Neural crest cell (in vitro differentiated cells): Measurements from ENCODE around the gene PRR19. TPM values are rescaled to one million over a fixed set of nuclear protein-coding genes. Genes with fewer than 3 reads are reported as not detected.
A peak's percentile ranks its signal among the peaks of the same experiment; 100 is the strongest.

Experiments used
- DNase-seq: peaks from one replicate; pipeline ENCODE4 v3.0.0; 2021; ENCODE audit warnings: low read depth, mixed read lengths, low spot score
- H3K27ac Mint-ChIP-seq: one replicate; pipeline ENCODE4 v1.8.0; 2021; ENCODE audit warnings: mild to moderate bottlenecking, mixed read lengths; ENCODE audit not compliant: unreplicated experiment
- H3K27me3 Mint-ChIP-seq: 2 replicates; pipeline ENCODE4 v1.8.0; 2021; ENCODE audit warnings: low read depth, mild to moderate bottlenecking, mixed read lengths
- H3K36me3 Mint-ChIP-seq: 2 replicates; pipeline ENCODE4 v1.8.0; 2021; ENCODE audit warnings: low read depth, mild to moderate bottlenecking, mixed read lengths
- H3K4me1 Mint-ChIP-seq: 2 replicates; pipeline ENCODE4 v1.8.0; 2021; ENCODE audit warnings: mixed read lengths
- H3K4me3 Mint-ChIP-seq: one replicate; pipeline ENCODE4 v1.8.0; 2021; ENCODE audit warnings: mild to moderate bottlenecking, mixed read lengths
- H3K9me3 Mint-ChIP-seq: 2 replicates; pipeline ENCODE4 v1.8.0; 2021; ENCODE audit warnings: mixed read lengths
- total RNA-seq: library from RNA; stranded (reverse); gene quantifications from 2 replicates; pipeline ENCODE4 v1.2.1, GENCODE V29; 2021
- TF ChIP-seq, protein P1 (sequence below): fragments of 200-600 bp; sonication (generic); conservative IDR thresholded peaks from 2 replicates; pipeline ENCODE4 v1.5.0; 2021; ENCODE audit warnings: antibody characterized with exemption, mild to moderate bottlenecking

The PRR19 gene
- total RNA-seq, 1 donor from 2014 or later = 2.8 TPM

DNA sequence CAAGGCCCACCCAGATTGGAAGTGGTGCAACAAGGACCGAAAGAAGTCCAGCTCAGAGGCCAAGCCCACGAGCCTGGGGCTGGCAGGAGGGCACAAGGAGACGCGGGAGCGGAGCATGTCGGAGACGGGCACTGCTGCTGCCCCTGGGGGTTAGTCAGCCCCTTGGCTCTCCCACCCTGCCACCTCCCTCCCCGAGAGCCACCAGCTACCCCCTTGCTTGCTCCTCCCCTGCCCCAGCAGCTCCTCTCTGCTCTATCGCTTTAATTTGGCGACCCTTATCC lies 14.2 kb upstream of the PRR19 start:
- H3K9me3 Mint-ChIP-seq = no peaks in the 10 kb centered on the region
- no peak for DNase-seq
- peaks cover 23% of the 10 kb centered on the region for H3K4me1 Mint-ChIP-seq
- peaks cover 7% of the 10 kb centered on the region for H3K36me3 Mint-ChIP-seq
- TF ChIP-seq, protein P1, sequence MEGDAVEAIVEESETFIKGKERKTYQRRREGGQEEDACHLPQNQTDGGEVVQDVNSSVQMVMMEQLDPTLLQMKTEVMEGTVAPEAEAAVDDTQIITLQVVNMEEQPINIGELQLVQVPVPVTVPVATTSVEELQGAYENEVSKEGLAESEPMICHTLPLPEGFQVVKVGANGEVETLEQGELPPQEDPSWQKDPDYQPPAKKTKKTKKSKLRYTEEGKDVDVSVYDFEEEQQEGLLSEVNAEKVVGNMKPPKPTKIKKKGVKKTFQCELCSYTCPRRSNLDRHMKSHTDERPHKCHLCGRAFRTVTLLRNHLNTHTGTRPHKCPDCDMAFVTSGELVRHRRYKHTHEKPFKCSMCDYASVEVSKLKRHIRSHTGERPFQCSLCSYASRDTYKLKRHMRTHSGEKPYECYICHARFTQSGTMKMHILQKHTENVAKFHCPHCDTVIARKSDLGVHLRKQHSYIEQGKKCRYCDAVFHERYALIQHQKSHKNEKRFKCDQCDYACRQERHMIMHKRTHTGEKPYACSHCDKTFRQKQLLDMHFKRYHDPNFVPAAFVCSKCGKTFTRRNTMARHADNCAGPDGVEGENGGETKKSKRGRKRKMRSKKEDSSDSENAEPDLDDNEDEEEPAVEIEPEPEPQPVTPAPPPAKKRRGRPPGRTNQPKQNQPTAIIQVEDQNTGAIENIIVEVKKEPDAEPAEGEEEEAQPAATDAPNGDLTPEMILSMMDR = no peak
- H3K27ac Mint-ChIP-seq = no peak overlapping the region
- peak overlapping the region; percentile 72 for H3K4me3 Mint-ChIP-seq
- H3K27me3 Mint-ChIP-seq = peaks cover 4% of the 10 kb centered on the region

DNA sequence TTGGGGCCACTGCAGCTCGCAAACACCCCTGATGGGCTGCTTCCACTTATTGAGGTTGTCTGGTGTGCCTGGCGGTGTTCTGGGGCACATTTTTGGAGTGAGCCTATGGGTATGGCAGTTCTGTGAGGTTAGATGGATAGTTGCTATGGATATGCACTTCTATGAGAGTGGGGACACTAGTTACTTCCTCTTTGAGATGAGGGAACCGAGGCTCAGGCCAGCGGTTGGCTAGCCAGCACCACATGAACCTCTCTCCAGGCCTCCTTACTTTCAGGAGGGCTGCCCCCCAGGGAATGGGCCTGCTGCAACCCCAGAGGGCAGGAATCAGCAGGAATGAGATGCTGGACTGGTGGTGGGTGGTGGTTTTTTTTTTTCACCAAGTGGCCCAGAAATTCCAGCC lies 13.5 kb upstream of the PRR19 start:
- Mint-ChIP-seq H3K4me3 (peak overlapping the region; percentile 72), H3K27me3 (peaks cover 4% of the 10 kb centered on the region), H3K9me3 (no peaks in the 10 kb centered on the region), H3K27ac (no peak overlapping the region), H3K4me1 (peaks cover 25% of the 10 kb centered on the region), H3K36me3 (peaks cover 9% of the 10 kb centered on the region)
- TF ChIP-seq, protein P1 = no peak
- DNase-seq = no peak

DNA sequence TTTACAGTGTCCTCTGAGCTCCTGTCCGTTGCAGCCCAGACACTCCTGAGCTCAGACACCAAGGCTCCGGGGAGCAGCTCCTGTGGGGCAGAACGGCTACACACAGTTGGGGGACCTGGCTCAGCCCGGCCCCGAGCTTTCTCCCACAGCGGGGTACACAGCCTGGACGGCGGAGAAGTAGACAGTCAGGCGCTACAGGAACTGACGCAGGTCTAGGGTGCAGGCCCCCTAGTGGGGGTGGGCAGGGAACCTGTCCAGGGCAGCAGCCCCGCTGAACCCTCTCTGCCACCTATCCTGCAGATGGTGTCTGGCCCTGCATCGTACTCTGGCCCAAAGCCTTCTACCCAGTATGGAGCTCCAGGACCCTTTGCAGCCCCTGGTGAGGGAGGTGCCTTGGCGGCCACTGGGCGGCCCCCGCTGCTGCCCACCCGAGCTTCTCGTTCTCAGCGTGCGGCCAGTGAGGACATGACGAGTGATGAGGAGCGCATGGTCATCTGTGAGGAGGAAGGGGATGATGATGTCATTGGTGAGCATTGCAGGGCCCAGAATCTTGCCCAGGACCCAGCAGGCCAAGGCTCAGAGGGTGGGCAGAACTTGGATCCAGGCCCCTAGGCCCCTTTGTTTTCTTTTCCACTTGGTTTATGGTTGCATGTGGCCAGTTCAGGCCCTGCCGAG lies 12.9 kb upstream of the PRR19 start:
- no peaks in the 10 kb centered on the region for H3K9me3 Mint-ChIP-seq
- H3K4me3 Mint-ChIP-seq = peak overlapping the region; percentile 72
- H3K36me3 Mint-ChIP-seq = peaks cover 9% of the 10 kb centered on the region
- DNase-seq = no peak
- H3K27ac Mint-ChIP-seq = no peak overlapping the region
- peaks cover 26% of the 10 kb centered on the region for H3K4me1 Mint-ChIP-seq
- peaks cover 4% of the 10 kb centered on the region for H3K27me3 Mint-ChIP-seq
- TF ChIP-seq, protein P1 = no peak

DNA sequence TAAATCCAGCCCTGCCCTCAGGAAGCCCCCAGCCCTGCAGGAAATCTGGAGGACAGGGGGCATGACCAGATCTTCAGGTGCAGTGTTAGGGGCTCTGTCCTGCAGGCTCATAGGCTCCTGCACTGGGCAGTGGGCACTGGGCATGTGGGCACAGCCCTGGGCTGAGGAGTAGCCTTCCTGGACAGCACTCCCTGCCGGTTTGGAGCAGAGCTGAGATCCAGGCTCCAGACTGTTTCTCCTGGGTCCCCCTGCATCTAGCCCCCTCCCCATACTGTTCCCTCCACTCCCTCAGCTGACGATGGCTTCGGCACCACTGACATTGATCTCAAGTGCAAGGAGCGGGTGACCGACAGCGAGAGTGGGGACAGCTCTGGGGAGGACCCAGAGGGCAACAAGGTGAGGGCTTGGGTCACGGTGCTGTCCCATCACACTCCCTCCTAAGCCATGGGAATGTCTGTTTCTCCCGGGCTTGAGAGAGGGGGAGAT lies 12.3 kb upstream of the PRR19 start:
- Mint-ChIP-seq H3K27me3 (peaks cover 4% of the 10 kb centered on the region), H3K4me1 (peaks cover 25% of the 10 kb centered on the region), H3K4me3 (peak overlapping the region; percentile 41), H3K9me3 (no peaks in the 10 kb centered on the region), H3K27ac (no peak overlapping the region), H3K36me3 (peaks cover 9% of the 10 kb centered on the region)
- TF ChIP-seq, protein P1 = no peak
- no peak for DNase-seq

DNA sequence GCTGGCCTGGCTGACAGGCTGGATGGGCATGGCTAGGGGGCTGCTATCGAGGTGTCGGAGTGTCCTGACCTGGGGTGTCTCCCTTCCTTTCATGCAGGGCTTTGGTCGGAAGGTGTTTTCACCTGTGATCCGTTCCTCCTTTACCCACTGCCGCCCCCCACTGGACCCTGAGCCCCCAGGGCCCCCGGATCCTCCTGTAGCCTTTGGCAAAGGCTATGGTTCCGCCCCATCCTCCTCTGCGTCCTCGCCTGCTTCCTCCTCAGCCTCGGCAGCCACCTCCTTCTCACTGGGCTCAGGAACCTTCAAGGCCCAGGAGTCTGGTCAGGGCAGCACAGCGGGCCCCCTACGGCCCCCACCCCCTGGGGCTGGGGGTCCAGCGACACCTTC lies 11.8 kb upstream of the PRR19 start:
- no peak overlapping the region for H3K27ac Mint-ChIP-seq
- no peak for DNase-seq
- H3K9me3 Mint-ChIP-seq = no peaks in the 10 kb centered on the region
- no peak overlapping the region for H3K4me3 Mint-ChIP-seq
- no peaks in the 10 kb centered on the region for H3K27me3 Mint-ChIP-seq
- peaks cover 20% of the 10 kb centered on the region for H3K4me1 Mint-ChIP-seq
- TF ChIP-seq, protein P1 = no peak
- peaks cover 5% of the 10 kb centered on the region for H3K36me3 Mint-ChIP-seq
